OCI-LY7 (cell line): ENCODE measurements around the gene SPOP. TPM values are rescaled to one million over a fixed set of nuclear protein-coding genes. Genes with fewer than 3 reads are reported as not detected.
"Not testable (repeated sequence)": the region's sequence is repeated elsewhere in the genome, so short reads cannot be mapped to it uniquely, and the experiment has no call there.

Experiments used
- BruUV-seq: library from RNA; stranded (reverse); fragments of 400-500 nt; replicated peaks from 2 replicates; lab custom pipeline; 2021; lab: Mats Ljungman, UMichigan
- CTCF ChIA-PET: fragments of 300-600 bp; sonication (Branson Sonifier 250); formaldehyde crosslinking; loops from one replicate; lab custom pipeline; 2022; ENCODE audit warnings: antibody characterized with exemption; ENCODE audit not compliant: unreplicated experiment; lab: Charles Lee
- POLR2A ChIA-PET: fragments of 300-600 bp; sonication (Branson Sonifier 250); formaldehyde crosslinking; loops from one replicate; lab custom pipeline; 2022; ENCODE audit warnings: antibody characterized with exemption; lab: Charles Lee
- DNase-seq: peaks from one replicate; pipeline ENCODE4 v3.0.0-alpha.2; 2015; ENCODE audit warnings: low spot score
- H2AFZ ChIP-seq: fragments of 200-600 bp; sonication (generic), shearing (Covaris generic); 2 replicates; pipeline ENCODE4 v1.6.1; 2014; ENCODE audit warnings: mild to moderate bottlenecking, antibody characterized with exemption, low read length, moderate library complexity
- H3K27ac ChIP-seq: fragments of 200-600 bp; sonication (generic); 2 replicates; pipeline ENCODE4 v1.5.1; 2014; ENCODE audit warnings: mixed run types, low read depth, mild to moderate bottlenecking, moderate library complexity, low read length, inconsistent platforms; ENCODE audit not compliant: poor library complexity, severe bottlenecking
- H3K36me3 ChIP-seq: fragments of 200-600 bp; sonication (generic); 2 replicates; pipeline ENCODE4 v1.6.1; 2014; ENCODE audit warnings: mild to moderate bottlenecking, antibody characterized with exemption, low read length, moderate library complexity, mixed read lengths; ENCODE audit not compliant: insufficient read depth
- H3K4me1 ChIP-seq: fragments of 200-600 bp; sonication (generic); 2 replicates; pipeline ENCODE4 v1.5.1; 2014; ENCODE audit warnings: mild to moderate bottlenecking, low read length; ENCODE audit not compliant: insufficient read depth, poor library complexity, severe bottlenecking
- H3K4me2 ChIP-seq: fragments of 200-600 bp; sonication (generic); 2 replicates; pipeline ENCODE4 v1.6.1; 2014; ENCODE audit warnings: mild to moderate bottlenecking, low read length
- H3K4me3 ChIP-seq: fragments of 200-600 bp; sonication (generic); 2 replicates; pipeline ENCODE4 v1.5.1; 2014; ENCODE audit warnings: mild to moderate bottlenecking, low read depth, low read length; ENCODE audit not compliant: poor library complexity, severe bottlenecking
- H3K79me2 ChIP-seq: fragments of 200-600 bp; sonication (generic); 2 replicates; pipeline ENCODE4 v1.6.1; 2016; ENCODE audit warnings: low read depth, mild to moderate bottlenecking, low read length, moderate library complexity, mixed read lengths; ENCODE audit not compliant: insufficient read depth
- H3K9me2 ChIP-seq: fragments of 200-600 bp; sonication (generic); 2 replicates; pipeline ENCODE4 v1.6.1; 2016; ENCODE audit warnings: mild to moderate bottlenecking, low read length, mixed read lengths; ENCODE audit not compliant: insufficient read depth
- H3K9me3 ChIP-seq: fragments of 200-600 bp; sonication (generic); 2 replicates; pipeline ENCODE4 v1.6.1; 2014; ENCODE audit warnings: mild to moderate bottlenecking, mixed run types, low read length, mixed read lengths
- H4K20me1 ChIP-seq: fragments of 200-600 bp; sonication (generic); 2 replicates; pipeline ENCODE4 v1.6.1; 2014; ENCODE audit warnings: mild to moderate bottlenecking, antibody characterized with exemption, low read length, moderate library complexity, mixed read lengths; ENCODE audit not compliant: insufficient read depth
- EZH2phosphoT487 ChIP-seq: fragments of 200-600 bp; sonication (generic); IDR thresholded peaks from 2 replicates; pipeline ENCODE4 v1.6.1; 2018; ENCODE audit warnings: low read depth, borderline replicate concordance, mild to moderate bottlenecking, mixed run types, antibody characterized with exemption, low read length, moderate library complexity, mixed read lengths
- intact Hi-C: fragments of 100-400 bp; cut with micrococcal nuclease; formaldehyde crosslinking; loops from one replicate; pipeline ENCODE4 v1.10.0; 2022; ENCODE audit not compliant: unreplicated experiment
- total RNA-seq, 2 experiments: library from RNA; depleted of rRNA in 1 of 2; stranded (reverse); fragments of >200 nt in 1 of 2; shearing (Covaris generic) in 1 of 2; gene quantifications; 2 replicates each; pipeline ENCODE4 v1.2.3, GENCODE V29; 2014 to 2022
- TF ChIP-seq, protein P1 (sequence below): fragments of 200-600 bp; sonication (generic); conservative IDR thresholded peaks from 2 replicates; pipeline ENCODE4 v1.5.1; 2014; ENCODE audit warnings: mild to moderate bottlenecking, antibody characterized with exemption, low read length, moderate library complexity, mixed read lengths

The SPOP gene
- total RNA-seq, 2 experiments from 2014 or later = 37.8 to 69.0 TPM

DNA sequence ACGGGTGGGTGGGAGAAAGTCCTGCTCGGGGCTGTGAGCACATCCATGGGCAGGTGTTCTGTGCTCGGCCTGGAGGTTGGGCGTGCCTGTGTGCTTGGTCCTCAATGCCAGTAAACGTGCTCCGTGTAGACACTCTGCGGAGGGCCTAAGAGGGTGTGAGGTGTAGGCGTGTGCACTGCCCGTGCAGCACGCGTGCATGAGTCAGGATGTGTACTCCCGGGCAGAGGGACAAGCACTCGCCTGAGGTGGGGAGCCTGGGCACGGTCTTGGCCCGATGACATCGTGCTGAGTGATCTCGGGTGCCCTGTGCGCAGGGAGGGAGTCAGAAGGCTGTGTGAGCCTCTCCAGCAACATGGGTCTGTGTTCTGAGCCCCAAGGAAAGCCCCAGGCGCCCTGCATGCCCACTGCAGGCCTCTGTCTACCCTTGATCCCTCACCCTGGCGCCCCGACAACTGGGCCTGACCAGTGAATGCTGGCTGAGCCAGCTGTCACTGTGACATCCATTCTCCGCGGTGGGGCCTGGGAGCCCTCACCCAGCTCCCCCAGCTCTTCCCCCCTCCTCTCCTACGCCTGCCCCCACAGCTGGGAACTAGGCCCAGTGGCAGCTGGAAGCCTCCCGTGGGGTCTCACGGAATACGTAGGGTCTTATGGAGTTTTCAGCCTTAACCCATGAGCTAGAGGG lies 125.7 kb downstream of the SPOP start:
- ChIA-PET CTCF (no interaction called here), POLR2A (interaction anchor here (0.5 to 1.1 kb wide), 3 partner anchors 13 to 481 kb away, joined by 3 read pairs; no protein-coding TSS in a partner anchor)
- DNase-seq = no peak
- no peak overlapping the region for H3K4me3 ChIP-seq
- no peak overlapping the region for H3K4me2 ChIP-seq
- BruUV-seq = no TSS peak
- no peaks in the 10 kb centered on the region for H3K9me2 ChIP-seq
- H3K36me3 ChIP-seq = no peaks in the 10 kb centered on the region
- H3K27ac ChIP-seq = no peak overlapping the region
- H3K4me1 ChIP-seq = peaks cover 3% of the 10 kb centered on the region
- intact Hi-C loops = no loop called here
- H3K9me3 ChIP-seq = no peaks in the 10 kb centered on the region
- no peak overlapping the region for H2AFZ ChIP-seq
- no peaks in the 10 kb centered on the region for H3K79me2 ChIP-seq
- H4K20me1 ChIP-seq = no peaks in the 10 kb centered on the region
- TF ChIP-seq, protein P1, sequence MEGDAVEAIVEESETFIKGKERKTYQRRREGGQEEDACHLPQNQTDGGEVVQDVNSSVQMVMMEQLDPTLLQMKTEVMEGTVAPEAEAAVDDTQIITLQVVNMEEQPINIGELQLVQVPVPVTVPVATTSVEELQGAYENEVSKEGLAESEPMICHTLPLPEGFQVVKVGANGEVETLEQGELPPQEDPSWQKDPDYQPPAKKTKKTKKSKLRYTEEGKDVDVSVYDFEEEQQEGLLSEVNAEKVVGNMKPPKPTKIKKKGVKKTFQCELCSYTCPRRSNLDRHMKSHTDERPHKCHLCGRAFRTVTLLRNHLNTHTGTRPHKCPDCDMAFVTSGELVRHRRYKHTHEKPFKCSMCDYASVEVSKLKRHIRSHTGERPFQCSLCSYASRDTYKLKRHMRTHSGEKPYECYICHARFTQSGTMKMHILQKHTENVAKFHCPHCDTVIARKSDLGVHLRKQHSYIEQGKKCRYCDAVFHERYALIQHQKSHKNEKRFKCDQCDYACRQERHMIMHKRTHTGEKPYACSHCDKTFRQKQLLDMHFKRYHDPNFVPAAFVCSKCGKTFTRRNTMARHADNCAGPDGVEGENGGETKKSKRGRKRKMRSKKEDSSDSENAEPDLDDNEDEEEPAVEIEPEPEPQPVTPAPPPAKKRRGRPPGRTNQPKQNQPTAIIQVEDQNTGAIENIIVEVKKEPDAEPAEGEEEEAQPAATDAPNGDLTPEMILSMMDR = no peak
- no peak for TF ChIP-seq EZH2phosphoT487

DNA sequence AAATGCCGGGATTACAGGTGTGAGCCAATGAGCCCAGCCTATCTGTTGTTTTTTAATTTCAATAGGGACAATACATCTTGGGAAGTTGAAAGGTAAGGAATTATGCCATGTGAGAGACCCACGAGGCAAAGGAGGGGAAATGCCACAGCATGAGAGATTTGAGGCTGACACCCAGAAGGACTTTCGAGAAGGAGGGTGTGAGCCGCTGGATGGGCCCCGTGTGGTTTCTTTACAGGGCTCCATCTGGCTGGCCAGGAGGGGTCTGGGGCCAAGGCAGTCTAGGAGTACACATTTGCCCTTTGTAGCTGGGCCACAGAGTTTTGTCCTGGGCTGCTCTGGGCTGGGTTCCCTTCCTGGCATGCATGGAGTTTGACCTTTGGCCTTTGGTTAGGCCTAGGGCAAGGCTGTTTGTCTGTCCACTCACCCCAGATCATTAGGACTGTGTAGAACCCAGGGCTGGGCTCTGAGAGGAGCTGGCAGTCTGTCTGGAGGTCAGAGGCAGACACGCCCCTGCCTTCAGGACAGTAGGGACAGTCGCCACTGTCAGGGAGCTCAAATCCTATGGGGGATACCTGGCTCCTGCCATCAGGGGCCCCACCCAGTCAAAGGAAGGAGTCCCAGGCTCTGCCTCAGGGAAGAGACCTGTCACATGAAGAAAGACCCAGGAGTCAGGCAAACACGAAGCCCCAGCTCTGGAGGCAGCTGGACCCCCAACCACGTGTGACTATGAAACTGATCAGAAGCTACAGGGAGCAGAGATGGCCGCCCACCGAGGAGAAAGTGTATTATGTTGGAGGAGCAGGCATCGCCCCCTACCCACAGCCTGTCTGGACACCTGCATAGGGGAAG lies 126.5 kb downstream of the SPOP start:
- Histone ChIP-seq H3K36me3 (no peaks in the 10 kb centered on the region), H3K4me3 (no peak overlapping the region), H3K9me3 (no peaks in the 10 kb centered on the region), H3K4me1 (peaks cover 3% of the 10 kb centered on the region), H2AFZ (no peak overlapping the region), H4K20me1 (no peaks in the 10 kb centered on the region), H3K9me2 (no peaks in the 10 kb centered on the region), H3K79me2 (no peaks in the 10 kb centered on the region), H3K27ac (no peak overlapping the region), H3K4me2 (no peak overlapping the region)
- BruUV-seq = no TSS peak
- ChIA-PET CTCF (no interaction called here), POLR2A (no interaction called here)
- DNase-seq = no peak
- TF ChIP-seq, protein P1 = no peak
- intact Hi-C loops = no loop called here

DNA sequence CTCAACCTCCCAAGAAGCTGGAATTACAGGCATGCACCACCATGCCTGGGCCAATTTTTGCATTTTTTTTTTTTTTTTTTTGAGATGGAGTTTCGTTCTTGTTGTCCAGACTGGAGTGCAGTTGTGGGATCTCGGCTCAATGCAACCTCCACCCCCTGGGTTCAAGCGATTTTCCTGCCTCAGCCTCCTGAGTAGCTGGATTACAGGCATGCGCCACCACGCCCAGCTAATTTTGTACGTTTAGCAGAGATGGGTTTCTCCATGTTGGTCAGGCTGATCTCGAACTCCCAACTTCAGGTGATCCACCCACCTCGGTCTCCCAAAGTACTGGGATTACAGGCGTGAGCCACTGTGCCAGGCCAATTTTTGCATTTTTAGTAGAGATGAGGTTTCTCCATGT lies 127.1 kb downstream of the SPOP start:
- H3K4me1 ChIP-seq, H3K4me3 ChIP-seq, POLR2A ChIA-PET, H3K9me2 ChIP-seq, H3K36me3 ChIP-seq, H3K27ac ChIP-seq, H3K9me3 ChIP-seq, DNase-seq, H3K4me2 ChIP-seq, H3K79me2 ChIP-seq, H4K20me1 ChIP-seq, BruUV-seq, intact Hi-C loops, H2AFZ ChIP-seq, CTCF ChIA-PET: not testable (repeated sequence)
